ENCODE results near the gene NEK7. TPM values are rescaled to one million over a fixed set of nuclear protein-coding genes. Genes with fewer than 3 reads are reported as not detected.
A peak's percentile ranks its signal among the peaks of the same experiment; 100 is the strongest.
"Not testable (repeated sequence)": the region's sequence is repeated elsewhere in the genome, so short reads cannot be mapped to it uniquely, and the experiment has no call there.

NEK7 gene
- total RNA-seq, 1 donor from 2014 or later, result 185 TPM

GRCh38 chr1:198187973-198188588 lies 31.3 kb downstream of the NEK7 start:
- DNase-seq (no peak), ATAC-seq (ENCODE audit: poor library complexity) (no peak)
- intact Hi-C loops (cut with DNase I), result no loop called here

DNA sequence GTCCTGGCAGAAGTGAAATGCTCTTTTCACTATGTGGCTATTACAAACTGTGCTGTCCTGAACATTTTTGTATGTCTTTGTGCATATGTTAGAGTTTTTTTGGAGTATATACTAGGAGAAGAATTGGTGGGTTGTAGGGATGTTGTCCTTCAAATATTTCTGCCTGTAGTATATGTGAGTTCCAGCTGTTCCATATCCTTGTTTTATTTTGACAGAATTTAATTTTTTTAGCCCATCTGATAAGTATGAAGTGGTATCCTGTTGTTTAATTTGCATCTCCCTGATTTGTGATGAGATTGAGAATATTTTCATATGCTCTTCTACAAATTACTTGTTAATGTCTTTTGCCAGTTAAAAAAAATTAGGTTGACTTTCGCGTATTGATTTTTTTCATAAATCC lies 34.3 kb downstream of the NEK7 start:
- DNase-seq (no peak), ATAC-seq (ENCODE audit: poor library complexity) (no peak)
- intact Hi-C loops (cut with DNase I), result no loop called here

DNA sequence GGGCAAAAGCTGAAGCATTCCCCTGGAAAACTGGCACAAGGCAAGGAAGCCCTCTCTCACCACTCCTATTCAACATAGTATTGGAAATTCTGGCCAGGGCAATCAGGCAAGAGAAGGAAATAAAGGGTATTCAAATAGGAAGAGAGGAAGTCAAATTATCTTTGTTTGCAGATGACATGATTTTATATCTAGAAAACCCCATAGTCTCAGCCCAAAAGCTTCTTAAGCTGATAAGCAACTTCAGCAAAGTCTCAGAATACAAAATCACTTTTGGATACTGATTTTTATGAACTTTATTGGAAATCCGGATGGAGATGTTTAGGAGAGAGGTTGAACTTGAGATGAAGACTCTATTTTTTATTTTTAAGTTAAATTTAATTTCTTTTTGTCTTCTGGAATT lies 37.1 kb downstream of the NEK7 start:
- DNase-seq; intact Hi-C loops (cut with DNase I); ATAC-seq (ENCODE audit: poor library complexity): not testable (repeated sequence)

GRCh38 chr1:198196630-198197029 lies 39.8 kb downstream of the NEK7 start:
- intact Hi-C loops (cut with DNase I), result no loop called here
- ATAC-seq (ENCODE audit: poor library complexity), result no peak
- no peak for DNase-seq

DNA sequence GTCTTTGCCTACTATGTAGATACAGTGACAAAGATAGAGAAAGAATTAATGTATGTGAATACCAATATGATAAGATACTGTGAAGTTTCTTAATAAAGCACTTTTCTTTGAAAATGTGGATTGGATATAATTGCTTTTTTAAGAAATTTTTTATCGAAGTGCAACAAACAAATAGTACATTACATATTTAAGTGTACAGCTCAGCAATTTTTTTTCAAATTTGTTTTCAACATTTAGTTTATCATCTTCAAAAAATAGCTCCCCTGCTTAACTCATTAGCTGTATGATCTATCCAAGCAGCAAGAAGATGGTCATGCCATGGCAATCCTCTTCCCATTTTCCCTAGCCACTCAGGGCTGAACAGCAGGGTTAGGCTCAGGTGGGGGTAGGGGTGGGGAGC lies 40.5 kb downstream of the NEK7 start:
- no peak for ATAC-seq (ENCODE audit: poor library complexity)
- DNase-seq, result no peak
- intact Hi-C loops (cut with DNase I), result no loop called here

DNA sequence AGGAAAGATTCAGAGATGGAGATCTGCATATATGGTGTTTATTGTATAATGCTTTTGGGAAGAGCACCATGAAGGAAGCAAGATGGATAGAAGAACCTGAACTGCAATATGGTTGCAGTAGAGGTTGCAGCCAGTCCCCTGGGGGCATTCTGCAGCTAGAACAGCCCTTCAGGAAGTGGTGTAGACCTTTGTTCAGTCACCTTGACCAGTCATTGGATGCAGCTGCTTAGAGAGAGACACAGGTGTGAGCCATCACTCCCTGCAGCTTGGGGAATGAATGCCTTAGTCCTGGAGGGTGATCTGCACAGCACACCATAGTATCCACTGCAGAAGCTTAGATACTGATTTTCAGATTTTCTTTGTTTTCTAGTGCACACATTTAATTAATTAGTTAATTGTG lies 42.3 kb downstream of the NEK7 start:
- no peak for ATAC-seq (ENCODE audit: poor library complexity)
- intact Hi-C loops (cut with DNase I), result no loop called here
- no peak for DNase-seq

DNA sequence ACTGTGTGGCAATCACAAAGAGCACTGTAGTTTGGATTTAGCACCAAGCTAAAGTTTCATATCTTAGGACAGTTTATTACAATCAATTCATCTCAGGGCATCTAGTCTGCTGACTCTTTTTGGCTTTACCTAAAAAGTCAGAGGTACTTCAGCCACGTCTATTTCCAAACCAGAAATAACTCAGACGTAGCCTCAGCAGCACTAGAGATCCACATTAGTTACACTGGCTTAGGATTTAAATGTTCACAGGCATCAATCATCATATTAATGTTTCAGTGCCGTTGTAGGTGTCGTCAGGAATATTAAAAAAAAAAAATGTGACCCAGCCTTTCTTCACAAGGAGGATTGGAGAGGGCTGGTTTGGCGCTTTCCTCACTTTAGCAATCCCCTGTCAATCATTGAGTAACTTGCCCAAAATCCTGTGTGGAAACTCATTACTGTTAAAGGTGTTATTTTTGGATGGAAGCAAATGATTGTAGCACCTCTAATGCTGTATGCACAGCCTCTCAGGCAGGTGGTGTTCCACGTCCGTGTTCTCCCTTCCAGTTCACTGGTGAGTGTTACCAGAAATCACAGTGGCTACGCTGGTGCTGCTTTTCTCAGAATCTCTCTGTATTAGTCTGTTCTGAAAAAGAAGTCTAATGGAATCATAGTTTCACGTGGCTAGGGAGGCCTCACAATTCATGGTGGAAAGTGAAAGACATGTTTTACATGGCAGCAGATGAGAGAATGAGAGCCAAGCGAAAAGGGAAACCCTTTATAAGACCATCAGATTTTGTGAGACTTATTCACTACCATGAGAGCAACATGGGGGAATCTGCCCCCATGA lies 45.4 kb downstream of the NEK7 start:
- ATAC-seq (ENCODE audit: poor library complexity) (peak; percentile 40), DNase-seq (no peak)
- intact Hi-C loops (cut with DNase I), result loop anchor here (10.0 kb wide), 2 partner anchors 47 to 73 kb away; partner anchors contain the start of gene NEK7

GRCh38 chr1:198203434-198203833 lies 46.6 kb downstream of the NEK7 start:
- intact Hi-C loops (cut with DNase I), result loop anchor here (10.0 kb wide), 2 partner anchors 49 to 71 kb away; partner anchors contain the start of gene NEK7
- DNase-seq (no peak), ATAC-seq (ENCODE audit: poor library complexity) (no peak)

DNA sequence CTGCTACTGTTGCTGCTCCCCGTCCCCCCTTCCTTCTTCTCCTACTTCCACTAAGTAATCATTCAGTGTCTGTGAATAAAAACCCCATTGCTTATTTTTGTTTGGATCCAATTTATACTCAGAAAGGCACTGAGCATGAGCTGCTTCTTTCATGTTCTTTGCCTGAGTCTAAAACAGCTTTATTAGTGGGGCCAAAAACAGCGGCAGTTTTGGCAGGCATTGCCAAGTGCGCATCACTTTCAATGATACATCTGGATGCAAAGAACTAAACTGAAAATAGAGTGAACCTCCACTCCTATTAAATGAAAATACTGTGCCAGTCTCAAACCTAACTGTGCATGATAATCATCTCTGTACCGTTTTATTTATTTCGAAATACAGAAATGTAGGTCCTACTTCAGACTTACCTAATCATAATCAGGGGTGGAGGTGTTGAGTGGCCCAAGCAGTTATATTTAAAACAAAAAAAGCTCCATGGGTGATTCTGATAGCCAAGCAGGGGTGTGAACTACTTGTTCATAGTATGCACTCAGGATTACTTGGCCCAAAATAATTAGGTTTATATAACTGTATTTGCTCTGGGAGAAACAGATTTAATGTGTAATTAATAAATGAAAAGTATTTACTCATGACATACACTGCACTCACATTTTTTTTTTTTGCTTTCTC lies 48.4 kb downstream of the NEK7 start:
- ATAC-seq (ENCODE audit: poor library complexity) (peak; percentile 80), DNase-seq (peak; percentile 62)
- intact Hi-C loops (cut with DNase I), result loop anchor here (10.0 kb wide), 2 partner anchors 50 to 70 kb away; partner anchors contain the start of gene NEK7

DNA sequence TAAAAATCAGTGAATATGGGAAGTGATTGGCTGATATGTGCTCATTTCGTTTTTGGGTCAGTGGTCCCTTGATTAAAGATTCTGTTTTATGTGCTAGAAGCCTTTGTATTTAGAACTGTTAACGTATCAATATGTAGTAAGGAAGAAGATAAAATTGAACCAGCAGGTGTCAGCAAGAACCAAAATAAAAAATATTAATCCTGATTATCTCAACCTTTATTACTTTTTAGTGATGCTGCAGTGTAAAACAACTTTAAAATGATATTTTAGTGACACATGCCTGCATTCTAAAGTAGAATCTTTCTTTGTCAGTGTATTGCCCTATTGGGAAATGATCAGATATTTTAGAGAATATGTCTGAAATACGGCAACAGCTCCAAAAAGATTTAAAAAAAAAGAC lies 49.5 kb downstream of the NEK7 start:
- peak; percentile 28 for ATAC-seq (ENCODE audit: poor library complexity)
- DNase-seq, result no peak
- intact Hi-C loops (cut with DNase I), result loop anchor here (10.0 kb wide), 2 partner anchors 51 to 69 kb away; partner anchors contain the start of gene NEK7

- intact Hi-C loops (cut with DNase I), result no loop called here
- ATAC-seq (ENCODE audit: poor library complexity) (no peak), DNase-seq (no peak)
Observed at GRCh38 chr1:198211696-198212095, 54.9 kb downstream of the NEK7 start.

DNA sequence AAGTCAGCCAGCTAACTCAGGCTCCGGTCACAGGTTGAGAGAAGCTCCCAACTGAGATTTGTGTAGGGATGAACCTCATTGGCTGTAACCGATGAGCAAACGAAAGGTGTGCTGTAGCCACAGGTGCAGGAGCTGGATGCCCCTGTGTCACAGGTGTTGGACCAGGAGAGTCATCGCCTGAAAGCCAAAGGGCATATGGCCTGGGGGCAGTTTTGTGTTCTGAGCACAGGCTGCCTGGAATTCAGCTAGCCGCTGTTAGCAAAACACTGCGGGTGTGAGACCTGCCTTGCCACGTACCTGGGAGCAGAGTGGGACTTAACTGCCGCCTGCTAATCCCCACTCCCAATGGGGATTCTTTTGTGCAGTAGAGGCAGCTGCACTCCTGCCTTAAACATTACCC lies 55.3 kb downstream of the NEK7 start:
- intact Hi-C loops (cut with DNase I), result no loop called here
- DNase-seq, result no peak
- ATAC-seq (ENCODE audit: poor library complexity), result no peak

DNA sequence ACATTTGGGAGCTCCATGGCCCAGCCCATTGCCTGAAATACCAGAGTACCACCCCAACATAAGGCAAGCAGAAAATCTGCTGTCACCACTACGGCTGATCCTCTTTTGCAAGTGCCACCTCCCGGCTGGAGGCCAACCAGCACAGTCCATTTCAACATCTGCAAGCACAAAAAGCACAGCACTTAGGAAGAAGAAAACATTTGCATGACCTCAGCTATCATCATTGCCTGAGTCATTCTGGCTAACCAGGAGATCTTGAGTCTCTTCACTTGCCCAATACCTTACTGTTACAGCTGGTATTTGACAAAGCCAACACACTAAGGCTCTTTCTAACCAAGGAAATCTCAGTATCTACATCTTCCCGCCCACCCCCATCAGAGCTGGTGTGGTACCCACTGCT lies 55.9 kb downstream of the NEK7 start:
- ATAC-seq (ENCODE audit: poor library complexity) (no peak), DNase-seq (no peak)
- intact Hi-C loops (cut with DNase I), result no loop called here

- no peak for DNase-seq
- intact Hi-C loops (cut with DNase I), result no loop called here
- no peak for ATAC-seq (ENCODE audit: poor library complexity)
Observed at GRCh38 chr1:198214924-198215323, 58.1 kb downstream of the NEK7 start.

DNA sequence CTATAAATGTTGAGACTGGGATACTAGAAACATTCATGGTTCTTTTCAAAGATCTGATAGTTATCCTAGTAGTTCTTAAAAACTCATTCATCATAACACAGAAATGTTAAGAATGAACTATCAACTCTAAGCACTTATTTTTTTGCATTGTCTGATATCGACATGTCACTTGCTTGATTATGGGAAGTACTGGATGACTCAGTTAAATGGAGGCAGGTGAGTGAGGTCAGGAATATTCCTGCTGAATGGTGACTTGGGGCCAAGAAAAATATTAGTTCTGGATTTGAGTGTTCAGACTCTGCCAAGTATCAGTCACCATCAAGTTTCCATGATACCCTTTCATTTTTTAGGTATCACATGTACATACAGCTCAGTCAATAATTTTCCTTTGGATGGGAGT lies 63.6 kb downstream of the NEK7 start:
- peak; percentile 34 for ATAC-seq (ENCODE audit: poor library complexity)

DNA sequence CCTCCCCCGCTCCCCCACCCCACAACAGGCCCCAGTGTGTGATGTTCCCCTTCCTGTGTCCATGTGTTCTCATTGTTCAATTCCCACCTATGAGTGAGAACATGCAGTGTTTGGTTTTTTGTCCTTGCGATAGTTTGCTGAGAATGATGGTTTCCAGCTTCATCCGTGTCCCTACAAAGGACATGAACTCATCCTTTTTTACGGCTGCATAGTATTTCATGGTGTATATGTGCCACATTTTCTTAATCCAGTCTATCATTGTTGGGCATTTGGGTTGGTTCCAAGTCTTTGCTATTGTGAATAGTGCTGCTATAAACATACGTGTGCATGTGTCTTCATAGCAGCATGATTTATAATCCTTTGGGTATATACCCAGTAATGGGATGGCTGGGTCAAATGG lies 70.2 kb downstream of the NEK7 start:
- DNase-seq; ATAC-seq (ENCODE audit: poor library complexity); intact Hi-C loops (cut with DNase I): not testable (repeated sequence)

More for the DNA sequence above, 63.6 kb downstream of the NEK7 start:
- intact Hi-C loops (cut with DNase I), result no loop called here
- no peak for DNase-seq

DNA sequence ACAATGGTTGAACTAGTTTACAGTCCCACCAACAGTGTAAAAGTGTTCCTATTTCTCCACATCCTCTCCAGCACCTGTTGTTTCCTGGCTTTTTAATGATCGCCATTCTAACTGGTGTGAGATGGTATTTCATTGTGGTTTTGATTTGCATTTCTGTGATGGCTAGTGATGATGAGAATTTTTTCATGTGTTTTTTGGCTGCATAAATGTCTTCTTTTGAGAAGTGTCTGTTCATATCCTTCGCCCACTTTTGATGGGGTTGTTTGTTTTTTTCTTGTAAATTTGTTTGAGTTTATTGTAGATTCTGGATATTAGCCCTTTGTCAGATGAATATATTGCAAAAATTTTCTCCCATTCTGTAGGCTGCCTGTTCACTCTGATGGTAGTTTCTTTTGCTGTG lies 70.7 kb downstream of the NEK7 start:
- intact Hi-C loops (cut with DNase I); ATAC-seq (ENCODE audit: poor library complexity); DNase-seq: not testable (repeated sequence)

DNA sequence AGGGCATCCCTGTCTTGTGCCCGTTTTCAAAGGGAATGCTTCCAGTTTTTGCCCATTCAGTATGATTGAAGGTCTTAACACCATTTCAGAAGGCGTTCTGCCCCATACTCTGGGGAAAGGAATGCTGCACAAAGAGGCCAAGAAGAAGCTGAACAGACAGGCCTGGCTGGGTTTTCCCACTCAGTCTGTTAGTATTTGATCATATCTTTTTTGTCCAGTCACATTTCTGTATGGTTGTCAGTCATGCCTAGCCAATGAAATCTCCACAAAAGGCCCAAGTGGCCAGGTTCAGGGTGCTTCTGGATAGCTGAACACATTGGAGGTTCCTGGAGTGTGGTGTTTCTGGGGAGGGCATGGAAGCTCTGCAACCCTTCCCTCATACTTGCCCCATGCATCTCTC lies 72.1 kb downstream of the NEK7 start:
- peak; percentile 20 for ATAC-seq (ENCODE audit: poor library complexity)
- DNase-seq, result no peak
- intact Hi-C loops (cut with DNase I), result no loop called here

GRCh38 chr1:198231779-198232178 lies 75.0 kb downstream of the NEK7 start:
- intact Hi-C loops (cut with DNase I), result no loop called here
- no peak for DNase-seq
- no peak for ATAC-seq (ENCODE audit: poor library complexity)
